Measurements from ENCODE around the gene DUS3L.

DNA sequence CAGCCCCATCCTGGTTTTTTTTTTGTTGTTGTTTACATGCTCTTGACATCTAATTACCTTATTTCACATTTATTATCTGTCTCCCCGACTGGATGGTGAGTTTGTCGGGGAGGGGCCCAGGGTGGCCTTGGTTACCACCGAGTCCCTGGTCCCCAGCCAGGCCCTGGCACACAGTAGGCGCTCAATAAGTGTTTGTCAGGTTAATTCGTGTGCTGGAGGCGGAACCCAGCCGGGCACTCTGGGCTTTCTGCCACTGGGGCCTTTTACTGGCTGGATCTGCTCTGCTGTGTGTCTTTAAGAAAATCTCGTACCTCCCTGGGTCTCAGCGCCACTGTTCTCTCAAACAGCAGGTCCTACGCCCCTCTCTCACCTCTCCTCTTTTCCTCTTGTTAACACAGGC lies 18.5 kb upstream of the DUS3L start:
- TF ChIP-seq, protein P1, sequence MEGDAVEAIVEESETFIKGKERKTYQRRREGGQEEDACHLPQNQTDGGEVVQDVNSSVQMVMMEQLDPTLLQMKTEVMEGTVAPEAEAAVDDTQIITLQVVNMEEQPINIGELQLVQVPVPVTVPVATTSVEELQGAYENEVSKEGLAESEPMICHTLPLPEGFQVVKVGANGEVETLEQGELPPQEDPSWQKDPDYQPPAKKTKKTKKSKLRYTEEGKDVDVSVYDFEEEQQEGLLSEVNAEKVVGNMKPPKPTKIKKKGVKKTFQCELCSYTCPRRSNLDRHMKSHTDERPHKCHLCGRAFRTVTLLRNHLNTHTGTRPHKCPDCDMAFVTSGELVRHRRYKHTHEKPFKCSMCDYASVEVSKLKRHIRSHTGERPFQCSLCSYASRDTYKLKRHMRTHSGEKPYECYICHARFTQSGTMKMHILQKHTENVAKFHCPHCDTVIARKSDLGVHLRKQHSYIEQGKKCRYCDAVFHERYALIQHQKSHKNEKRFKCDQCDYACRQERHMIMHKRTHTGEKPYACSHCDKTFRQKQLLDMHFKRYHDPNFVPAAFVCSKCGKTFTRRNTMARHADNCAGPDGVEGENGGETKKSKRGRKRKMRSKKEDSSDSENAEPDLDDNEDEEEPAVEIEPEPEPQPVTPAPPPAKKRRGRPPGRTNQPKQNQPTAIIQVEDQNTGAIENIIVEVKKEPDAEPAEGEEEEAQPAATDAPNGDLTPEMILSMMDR (optimal IDR thresholded peaks at IDR 0.05 in 1 of 3, IDR thresholded peaks at IDR 0.05 in 1 of 3, conservative IDR thresholded peaks at IDR 0.05 in 1 of 3; ENCODE audit: extremely low read depth in 1 of 3, insufficient read depth in 2 of 3, low read length in 3 of 3) = no peak
- no peak for TF ChIP-seq EZH2 (IDR thresholded peaks at IDR 0.05; ENCODE audit: low read length)
